ENCODE measurements around the gene PSMD7.
"Not testable (repeated sequence)": the region's sequence is repeated elsewhere in the genome, so short reads cannot be mapped to it uniquely, and the experiment has no call there.

Gene PSMD7

DNA sequence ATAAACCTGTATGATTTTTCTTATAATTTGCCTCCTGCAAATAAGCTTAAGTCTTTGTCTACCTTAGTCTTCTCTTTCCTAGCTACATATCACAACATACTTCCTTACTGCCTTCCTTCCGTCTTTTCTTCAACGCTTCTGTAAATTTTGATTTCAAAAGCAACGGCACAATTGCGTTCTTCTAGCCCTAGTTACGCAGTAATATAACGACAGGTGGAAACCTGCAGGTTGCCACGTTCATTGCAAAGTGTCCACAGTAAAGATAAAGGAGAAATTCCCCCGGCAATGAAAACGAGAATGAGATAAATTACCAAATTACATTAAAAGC lies 546 bp upstream of the PSMD7 start:
- FAIRE-seq (no peak), DNase-seq (ENCODE audit: low spot score) (no peak)

DNA sequence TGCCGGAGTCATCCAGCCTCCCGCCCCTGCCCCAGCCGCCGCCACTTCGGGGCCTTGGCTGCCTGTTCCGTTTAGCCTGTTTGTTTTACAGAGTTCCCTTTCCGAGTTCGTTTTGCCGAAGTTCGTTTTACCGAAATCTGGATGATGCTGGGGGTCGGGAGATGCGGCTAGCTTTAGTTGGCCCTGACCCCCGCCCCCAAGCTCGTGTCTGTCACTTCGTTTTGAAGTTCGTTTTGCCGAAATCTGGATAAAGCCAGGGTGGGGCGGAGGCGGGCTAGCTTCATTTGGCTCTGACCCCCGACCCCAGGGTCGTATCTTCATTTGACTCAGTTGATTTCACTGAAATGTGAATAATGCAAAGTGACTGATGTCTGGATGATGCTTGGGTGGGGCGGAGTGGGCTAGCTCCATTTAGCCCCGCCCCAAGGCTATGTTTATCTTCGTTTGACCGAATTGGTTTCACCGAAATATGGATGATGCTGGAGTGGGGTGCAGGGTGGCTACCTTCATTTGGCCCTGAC lies 591 bp downstream of the PSMD7 start:
- DNase-seq (ENCODE audit: low spot score) (no peak), FAIRE-seq (no peak)

DNA sequence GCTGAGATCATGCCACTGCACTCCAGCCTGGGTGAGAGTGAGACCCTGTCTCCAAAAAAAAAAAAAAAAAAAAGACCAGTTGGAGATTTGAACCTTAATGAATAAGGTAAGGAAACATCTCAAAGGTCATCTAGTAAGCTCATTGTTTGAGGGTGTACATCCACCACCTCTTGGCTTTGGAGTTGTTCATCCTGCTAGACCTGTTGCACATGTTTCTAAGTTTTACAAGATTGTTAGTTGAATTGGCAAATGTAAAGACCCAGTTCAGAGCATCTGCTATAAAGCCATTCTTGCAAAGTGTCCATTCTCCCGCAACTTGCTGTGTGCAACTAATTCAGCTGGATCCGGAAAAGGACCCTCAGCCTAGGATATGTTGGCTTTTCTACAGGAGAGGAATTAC lies 1.5 kb downstream of the PSMD7 start:
- no peak for DNase-seq (ENCODE audit: low spot score)
- FAIRE-seq = no peak

DNA sequence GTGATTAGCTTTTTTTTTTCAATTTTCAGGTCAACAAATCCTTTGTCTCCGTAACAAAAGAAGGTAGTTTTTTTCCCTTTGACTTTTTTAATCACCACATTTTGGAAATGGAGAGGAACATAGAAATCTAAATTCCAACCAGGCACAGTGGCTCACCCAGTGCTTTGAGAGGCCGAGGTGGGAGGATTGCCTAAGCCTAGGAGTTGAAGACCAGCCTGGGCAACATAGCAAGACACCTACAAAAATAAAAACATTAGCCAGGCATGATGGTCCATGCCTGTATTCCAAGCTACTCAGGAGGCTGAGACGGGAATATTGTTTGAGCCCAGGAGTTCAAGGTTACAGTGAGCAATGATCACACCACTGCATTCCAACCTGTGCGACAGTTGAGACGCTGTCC lies 5.7 kb downstream of the PSMD7 start:
- FAIRE-seq = no peak
- DNase-seq (ENCODE audit: low spot score) = no peak

DNA sequence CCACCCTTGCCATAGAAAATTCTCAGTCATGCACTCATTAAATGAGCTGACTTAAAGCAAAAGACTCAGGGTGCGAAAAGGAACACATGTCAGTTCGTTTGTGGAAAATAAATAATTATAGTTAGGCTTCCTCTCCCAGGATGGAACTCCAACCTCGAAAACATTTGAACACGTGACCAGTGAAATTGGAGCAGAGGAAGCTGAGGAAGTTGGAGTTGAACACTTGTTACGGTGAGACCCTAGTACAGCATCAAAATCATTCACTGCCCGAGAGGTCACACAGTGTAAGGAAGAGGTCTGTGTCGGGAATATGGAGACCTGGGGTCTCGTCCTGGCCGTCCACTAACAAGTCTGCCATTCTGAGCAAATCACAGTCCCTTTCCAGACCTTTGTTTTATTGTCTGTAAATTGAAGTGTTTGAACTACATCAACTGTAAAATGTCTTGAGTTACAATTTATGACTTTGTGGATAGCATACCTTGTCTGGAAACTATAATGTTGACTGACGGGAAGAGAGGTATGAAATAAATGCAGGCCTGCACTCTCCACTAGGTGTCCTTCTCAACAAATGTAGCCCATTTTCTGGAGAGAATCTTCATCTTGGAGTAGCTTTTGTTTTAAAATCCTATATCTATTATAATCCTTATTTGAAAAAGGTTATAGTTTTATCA lies 7.7 kb downstream of the PSMD7 start:
- DNase-seq (ENCODE audit: low spot score) (no peak), FAIRE-seq (no peak)

DNA sequence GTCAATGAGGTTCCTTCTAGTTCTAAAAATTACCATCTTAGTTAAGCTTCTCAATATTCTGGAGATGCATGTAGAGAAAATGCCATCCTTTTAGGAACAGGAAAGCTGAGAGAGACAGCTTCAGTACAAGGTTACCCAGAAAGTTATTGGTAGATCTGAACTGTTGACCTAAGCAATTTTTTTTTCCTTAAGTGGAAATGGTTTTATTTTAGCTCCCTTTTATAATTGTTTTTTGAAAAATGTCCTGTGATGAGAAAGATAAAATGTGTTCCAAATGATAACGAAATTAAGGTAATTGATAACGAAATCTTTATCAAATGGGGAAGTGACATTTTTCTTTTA lies 8.2 kb downstream of the PSMD7 start:
- DNase-seq (ENCODE audit: low spot score) (no peak), FAIRE-seq (no peak)

DNA sequence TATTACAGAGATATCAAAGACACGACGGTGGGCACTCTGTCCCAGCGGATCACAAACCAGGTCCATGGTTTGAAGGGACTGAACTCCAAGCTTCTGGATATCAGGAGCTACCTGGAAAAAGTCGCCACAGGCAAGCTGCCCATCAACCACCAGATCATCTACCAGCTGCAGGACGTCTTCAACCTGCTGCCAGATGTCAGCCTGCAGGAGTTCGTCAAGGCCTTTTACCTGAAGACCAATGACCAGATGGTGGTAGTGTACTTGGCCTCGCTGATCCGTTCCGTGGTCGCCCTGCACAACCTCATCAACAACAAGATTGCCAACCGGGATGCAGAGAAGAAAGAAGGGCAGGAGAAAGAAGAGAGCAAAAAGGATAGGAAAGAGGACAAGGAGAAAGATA lies 8.7 kb downstream of the PSMD7 start:
- no peak for DNase-seq (ENCODE audit: low spot score)
- FAIRE-seq = no peak

DNA sequence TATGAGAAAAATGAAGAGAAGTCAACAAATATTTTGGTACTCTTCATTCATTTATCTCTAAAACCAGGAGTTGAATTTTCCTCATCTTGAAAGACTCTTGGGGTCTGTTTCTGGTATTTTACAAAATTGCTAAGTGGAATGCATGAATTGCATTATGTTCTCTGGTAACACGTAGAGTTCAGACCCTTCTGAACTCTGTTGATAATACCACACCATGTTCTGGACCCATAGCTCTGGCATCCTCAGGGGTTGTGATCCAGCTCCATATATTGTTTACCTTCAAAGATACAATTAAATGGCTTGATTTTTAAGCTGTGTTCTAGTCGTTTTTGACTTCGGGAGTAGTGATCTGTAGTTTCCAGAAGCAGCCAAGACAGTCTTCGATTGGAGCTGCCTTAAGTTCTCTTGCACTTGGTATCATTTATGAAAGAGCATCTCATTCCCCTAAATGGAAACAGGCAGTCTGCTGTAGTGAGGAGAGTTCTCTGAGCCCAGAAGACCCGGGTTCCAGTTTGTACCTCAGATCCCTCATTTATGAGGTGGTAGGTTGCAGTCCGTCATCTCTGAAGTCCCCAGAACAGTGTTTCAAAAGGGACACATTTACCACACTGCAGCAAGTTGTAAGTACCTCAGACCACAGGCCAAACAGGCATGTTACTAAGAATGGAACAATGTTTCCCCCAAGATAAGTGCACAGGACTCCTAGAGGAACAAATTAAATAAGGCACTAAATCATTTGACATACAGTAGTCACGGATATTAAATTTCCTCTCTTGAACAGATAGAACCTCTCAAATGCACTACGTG lies 9.6 kb downstream of the PSMD7 start:
- DNase-seq (ENCODE audit: low spot score) = no peak
- FAIRE-seq = no peak

DNA sequence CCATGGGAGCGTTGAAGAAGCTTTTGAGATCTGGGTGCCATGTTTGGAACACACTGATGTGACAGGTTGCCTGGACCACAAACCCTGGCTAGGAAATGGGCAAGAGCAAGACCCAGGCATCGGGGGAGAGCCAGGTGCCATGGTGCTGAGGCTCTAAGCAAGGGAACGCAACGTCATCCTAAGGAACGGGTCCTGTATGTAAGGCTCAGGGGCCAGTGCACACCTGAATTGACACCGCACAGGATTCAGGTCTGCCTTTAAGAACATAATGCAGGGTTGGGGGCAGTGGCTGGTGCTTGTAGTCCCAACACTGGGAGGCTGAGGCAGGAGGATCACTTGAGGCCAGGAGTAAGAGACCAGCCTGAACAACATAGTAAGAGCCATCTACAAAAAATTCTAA lies 10.8 kb downstream of the PSMD7 start:
- no peak for FAIRE-seq

DNA sequence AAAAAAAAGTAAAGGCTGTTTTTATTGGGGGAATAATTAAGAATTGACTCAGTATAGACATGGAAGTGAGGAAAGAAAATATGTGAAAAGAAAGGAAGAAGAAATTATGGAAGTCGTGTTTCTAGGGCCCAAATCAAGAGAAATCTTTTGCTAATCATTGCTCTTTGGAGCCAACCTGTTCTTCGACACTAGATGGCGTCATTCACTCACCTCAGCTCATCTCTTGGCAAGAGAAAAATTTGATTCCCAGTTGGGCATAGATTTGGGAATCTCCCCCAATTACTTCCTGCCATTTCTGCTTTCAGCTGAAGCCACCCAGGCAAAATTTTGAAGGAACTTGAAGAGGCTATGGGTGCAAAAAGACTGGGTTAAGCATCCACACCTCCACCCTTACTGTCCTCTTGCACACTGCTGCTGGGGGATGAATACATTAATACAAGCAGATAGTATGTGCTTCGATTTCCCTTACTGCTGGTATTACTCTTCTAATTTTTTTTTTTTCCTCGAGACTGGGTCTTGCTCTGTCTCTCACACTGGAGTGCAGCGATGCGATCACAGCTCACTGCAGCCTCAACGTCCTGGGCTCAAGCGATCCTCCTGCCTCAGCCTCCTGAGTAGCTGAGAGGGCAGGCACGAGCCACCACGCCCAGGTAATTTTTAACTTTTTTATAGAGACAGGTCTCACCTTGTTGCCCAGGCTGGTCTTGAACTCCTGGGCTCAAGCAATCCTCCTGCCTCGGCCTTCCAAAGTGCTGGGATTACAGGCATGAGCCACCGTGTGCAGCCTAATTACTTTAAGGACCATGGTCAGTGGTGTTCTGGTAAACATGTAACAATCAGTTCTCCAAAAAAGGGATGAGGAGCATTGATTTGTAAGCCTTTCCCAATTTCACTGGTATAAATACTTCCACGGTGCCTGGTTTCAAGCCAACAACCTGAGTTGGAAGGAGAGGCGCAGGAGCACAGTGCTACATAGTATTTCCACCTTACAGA lies 13.5 kb downstream of the PSMD7 start:
- DNase-seq (ENCODE audit: low spot score) = peak; percentile 36
- no peak for FAIRE-seq

More for the DNA sequence above, 10.8 kb downstream of the PSMD7 start:
- no peak for DNase-seq (ENCODE audit: low spot score)

DNA sequence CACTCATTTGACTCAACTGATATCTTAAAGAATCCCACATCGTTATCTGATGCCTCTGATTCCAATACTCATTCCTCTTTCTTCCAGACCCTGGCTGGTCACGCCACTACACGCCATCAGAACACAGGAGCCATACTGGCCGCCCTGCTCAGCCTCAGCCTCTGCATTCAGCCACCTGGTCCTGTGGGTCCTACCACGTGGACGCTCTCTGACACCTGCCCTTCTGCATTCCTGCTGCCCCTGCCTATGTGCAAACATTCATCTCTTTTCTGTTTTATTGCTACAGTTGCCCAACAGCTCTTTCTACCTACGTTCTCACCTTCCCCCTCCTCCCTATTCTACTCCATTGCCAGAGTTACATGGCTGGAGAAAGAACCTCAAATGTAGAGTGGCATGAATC lies 18.4 kb downstream of the PSMD7 start:
- FAIRE-seq (no peak), DNase-seq (ENCODE audit: low spot score) (no peak)

DNA sequence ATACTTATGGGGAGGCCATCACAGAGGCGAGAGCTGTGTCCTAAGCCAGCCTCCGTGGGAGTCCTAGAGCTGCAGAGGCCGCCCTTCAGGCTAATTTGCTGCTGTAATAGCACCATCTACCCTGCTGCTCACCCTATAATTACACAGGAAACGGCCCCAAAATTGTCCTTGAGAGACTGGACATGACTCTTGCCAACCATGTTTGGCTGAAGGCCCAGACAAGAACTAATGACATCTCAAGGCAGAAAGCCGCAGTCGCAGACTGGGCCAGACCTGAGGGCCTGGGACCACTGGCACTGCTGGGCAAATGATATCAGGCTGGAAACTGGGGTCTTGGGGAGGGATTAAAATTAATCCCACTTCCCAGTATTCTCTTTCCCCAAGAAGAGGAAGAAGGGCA lies 24.1 kb downstream of the PSMD7 start:
- FAIRE-seq (no peak), DNase-seq (ENCODE audit: low spot score) (no peak)

DNA sequence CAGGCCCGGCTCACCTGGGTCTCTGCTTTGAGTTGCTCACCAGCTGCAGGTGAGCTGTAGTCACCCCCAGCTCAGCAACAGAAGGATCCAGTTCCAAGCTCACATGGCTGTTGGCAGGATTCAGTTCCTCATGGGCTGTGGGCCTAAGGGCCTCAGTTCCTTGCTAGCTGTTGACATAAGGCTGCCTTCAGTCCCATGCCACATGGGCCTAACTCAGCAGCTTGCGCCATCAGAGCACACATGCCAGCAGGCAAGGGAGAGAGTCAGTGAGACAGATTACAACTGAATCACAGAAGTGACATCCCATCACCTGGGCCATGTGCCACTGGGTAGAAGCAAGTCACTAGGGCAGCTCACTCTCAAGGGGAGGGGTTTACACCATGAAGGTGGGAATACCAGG lies 24.7 kb downstream of the PSMD7 start:
- no peak for FAIRE-seq
- no peak for DNase-seq (ENCODE audit: low spot score)

DNA sequence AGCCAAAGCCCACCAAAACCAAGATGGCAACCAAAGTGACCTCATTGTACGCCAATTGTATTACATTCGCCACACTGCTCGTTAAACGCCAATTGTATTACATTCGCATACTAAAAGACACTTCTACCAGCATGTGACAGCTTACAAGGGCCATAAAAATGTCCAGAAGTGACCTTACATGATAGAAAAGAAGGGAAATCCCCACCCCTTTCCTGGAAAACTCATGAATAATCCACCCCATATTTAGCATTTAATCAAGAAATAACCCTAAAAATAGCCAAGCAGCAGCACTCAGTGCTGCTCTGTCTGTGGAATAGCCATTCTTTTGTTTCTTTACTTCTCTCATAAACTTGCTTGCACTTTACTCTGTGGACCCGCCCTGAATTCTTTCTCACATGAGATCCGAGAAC lies 25.7 kb downstream of the PSMD7 start:
- DNase-seq (ENCODE audit: low spot score) (no peak), FAIRE-seq (no peak)

DNA sequence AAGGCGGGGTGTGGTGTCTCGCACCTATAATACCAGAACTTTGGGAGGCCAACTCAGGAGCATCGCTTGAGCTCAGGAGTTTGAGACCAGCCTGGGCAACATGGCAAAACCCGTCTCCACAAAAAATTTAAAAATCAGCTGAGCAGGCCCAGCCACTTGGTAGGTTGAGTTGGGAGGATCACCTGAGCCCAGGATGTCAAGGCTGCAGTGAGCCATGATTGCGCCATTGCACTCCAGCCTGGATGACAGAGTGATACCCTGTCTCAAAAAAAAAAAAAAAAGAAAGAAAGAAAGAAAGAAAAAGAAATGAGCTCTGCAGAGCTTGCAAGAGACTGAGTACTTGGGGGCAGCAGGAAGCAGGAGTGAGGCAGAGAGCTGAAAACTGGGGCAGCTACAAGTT lies 28.2 kb downstream of the PSMD7 start:
- not testable (repeated sequence) for FAIRE-seq; DNase-seq (ENCODE audit: low spot score)

DNA sequence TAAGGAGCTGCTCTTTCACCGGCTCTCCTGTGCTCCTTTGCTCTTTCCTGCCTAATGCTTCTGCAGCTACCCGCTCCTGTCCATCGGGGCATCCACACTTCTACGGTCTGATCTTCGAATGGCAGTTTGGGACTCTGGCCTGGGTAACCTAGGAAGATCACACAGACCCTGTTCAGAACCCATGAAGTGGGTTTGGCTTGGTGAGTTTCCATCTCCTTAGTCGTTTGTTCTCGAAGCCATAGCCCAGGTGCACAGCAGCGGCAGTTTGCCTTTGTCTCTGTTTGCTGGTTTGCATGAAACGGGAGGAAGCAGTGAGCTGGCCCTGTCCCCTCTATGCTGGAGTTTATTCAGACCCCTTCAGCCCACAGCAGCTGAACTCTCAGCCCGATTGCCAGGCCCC lies 29.0 kb downstream of the PSMD7 start:
- FAIRE-seq = no peak
- DNase-seq (ENCODE audit: low spot score) = no peak

DNA sequence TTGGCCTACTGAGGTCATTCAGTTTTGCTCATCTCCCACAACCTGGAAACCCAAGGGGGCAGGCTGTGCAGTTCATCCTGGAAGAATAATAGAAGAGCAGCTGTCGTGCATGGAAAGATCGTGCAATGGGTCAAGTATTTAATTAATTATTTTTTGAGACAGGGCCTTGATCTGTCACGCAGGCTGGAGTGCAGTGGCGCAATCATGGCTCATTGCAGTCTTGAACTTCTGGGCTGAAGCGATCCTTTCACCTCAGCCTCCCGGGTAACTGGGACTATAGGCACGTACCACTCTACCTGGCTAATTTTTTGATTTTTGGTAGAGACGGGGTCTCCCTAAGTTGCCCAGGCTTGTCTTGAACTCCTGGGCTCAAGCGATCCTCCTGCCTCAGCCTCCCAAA lies 31.7 kb downstream of the PSMD7 start:
- DNase-seq (ENCODE audit: low spot score); FAIRE-seq: not testable (repeated sequence)

DNA sequence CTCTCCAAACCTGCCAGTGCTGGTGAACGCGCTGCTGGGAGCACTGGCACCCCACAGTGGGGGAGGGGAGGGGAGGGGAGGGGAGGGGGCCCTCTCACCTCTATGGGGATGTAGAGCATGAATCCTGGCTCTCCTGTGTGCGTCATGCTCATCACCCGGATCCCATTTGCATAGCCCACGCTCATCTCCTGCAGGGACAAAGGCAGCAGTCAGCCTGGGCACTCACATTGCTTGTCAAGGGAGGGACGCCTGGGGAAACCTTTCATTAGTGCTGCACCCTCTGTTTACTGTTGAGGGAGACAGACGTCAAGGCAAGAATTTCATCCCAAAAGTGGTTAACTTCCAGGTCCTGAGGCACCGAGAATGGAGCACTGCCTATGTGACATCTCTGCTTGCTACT lies 35.9 kb downstream of the PSMD7 start:
- DNase-seq (ENCODE audit: low spot score); FAIRE-seq: not testable (repeated sequence)

DNA sequence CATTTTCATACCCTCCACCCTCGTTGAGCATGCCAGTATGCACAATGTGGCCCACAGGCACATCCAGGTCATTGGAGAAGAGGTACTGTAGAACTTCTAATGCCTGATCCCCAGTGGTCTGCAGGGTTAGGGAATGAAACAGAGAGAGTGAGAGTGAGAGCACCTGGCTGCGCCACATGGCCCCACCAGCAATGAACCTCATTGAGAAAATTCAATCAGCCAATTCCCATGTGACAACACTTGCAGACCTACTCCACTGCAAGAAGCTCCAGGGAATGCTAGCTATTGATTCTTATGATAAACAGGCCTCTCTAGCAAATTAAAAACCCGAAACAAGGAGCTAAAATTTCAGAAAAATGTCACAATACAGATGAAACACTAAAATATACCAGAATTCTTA lies 40.9 kb downstream of the PSMD7 start:
- not testable (repeated sequence) for FAIRE-seq; DNase-seq (ENCODE audit: low spot score)

DNA sequence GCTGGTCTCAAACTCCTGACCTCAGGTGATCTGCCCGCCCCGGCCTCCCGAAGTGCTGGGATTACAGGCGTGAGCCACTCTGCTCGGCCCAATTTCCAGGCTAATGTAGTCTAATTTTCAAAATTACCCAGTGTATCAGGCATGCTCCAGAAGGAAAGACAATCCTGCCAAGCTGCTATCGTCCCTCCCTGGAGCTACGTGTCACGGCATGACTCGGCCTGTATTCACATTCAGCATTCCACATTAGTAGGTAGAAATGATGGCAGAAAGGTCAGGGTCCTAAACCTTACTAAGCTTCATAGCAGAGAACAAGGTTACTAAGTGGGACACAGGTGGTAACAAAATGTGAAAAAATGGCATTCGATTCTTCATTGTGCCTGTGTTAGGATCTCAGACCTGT lies 42.6 kb downstream of the PSMD7 start:
- not testable (repeated sequence) for DNase-seq (ENCODE audit: low spot score)

DNA sequence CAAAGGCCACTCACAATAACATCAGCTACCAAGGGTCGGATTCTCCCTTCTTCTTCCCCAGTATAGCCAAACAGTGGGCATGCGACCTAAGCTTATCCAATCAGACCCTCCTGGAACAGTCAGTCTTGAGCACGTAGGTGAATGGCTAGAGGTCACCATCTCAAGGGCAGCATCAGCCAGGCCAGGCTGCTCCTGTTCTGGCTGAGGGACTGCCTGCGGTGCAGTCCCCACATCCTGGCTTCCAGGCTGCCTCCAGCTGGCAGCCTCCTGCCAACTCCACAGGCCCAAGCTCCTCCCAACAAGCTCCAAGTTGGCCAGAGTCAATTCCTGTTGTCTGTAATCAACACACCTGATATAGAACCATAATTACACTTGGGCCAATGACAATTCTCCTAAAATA lies 56.4 kb downstream of the PSMD7 start:
- DNase-seq (ENCODE audit: low spot score); FAIRE-seq: not testable (repeated sequence)

More for the DNA sequence above, 42.6 kb downstream of the PSMD7 start:
- not testable (repeated sequence) for FAIRE-seq
